NCI-H2227 (cell line): Measurements from ENCODE around the gene IGSF21.
A peak's percentile ranks its signal among the peaks of the same experiment; 100 is the strongest.

ENCODE experiments used
- DNase-seq: peaks from one replicate; lab custom pipeline; 2025; ENCODE audit not compliant: unreplicated experiment; lab: John Stamatoyannopoulos, UW

IGSF21 gene

GRCh38 chr1:18094096-18094495, 13.5 kb upstream of the IGSF21 start:
- DNase-seq: no peak

- DNase-seq: no peak
Observed at GRCh38 chr1:18097206-18097605, 10.4 kb upstream of the IGSF21 start.

GRCh38 chr1:18099026-18099425, 8.6 kb upstream of the IGSF21 start:
- DNase-seq: no peak

GRCh38 chr1:18100060-18100459, 7.5 kb upstream of the IGSF21 start:
- DNase-seq: no peak

GRCh38 chr1:18100491-18101063, 7.0 kb upstream of the IGSF21 start:
- DNase-seq: peak; percentile 79

- no peak for DNase-seq
Observed at GRCh38 chr1:18101508-18101907, 6.1 kb upstream of the IGSF21 start.

DNA sequence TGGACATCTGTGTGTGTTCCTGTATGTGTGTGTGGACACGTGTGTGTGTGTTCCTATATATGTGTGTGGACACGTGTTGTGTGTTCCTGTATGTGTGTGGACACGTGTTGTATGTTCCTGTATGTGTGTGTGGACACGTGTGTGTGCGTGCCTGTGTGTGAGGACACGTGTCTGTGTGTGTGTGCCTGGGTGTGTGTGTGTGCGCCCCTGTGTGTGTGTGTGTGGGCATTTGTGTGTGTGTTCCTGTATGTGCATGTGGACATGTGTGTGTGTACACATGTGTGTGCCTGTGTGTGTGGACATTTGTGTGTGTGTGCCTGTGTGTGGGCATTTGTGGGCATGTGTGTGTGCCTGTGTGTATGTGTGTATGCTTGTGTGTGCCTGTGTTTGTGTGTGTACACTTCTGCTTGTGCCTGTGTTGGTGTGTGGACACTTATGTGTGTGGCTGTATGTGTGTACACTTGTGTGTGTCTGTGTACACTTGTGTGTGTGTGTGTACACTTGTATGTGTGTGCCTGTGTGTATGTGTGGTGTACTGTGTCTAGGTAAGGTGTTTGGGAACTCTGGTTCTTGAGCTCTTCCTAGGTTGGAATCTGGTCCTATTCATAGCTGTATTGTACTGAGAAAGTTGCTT, 3.7 kb upstream of the IGSF21 start:
- DNase-seq: no peak

GRCh38 chr1:18104546-18105100, 3.0 kb upstream of the IGSF21 start:
- no peak for DNase-seq

DNA sequence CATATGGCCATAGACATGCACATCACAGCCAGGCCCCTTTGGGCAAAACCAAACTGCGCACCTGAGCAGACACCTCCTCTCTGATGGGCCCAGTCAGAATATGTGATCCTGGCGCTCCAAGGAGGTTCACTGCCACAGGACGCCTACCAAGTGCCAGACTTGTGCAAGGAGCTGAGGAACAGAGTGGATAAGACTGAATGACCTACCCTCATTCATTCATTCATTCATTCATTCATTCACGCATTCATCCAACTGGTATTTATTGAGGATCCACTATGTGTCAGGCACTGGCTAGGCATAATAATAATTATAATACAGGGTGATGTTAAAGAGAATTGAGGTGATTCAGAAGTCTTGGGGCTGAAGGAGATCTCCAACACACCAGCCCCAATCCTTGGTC, 2.4 kb upstream of the IGSF21 start:
- DNase-seq: no peak

DNA sequence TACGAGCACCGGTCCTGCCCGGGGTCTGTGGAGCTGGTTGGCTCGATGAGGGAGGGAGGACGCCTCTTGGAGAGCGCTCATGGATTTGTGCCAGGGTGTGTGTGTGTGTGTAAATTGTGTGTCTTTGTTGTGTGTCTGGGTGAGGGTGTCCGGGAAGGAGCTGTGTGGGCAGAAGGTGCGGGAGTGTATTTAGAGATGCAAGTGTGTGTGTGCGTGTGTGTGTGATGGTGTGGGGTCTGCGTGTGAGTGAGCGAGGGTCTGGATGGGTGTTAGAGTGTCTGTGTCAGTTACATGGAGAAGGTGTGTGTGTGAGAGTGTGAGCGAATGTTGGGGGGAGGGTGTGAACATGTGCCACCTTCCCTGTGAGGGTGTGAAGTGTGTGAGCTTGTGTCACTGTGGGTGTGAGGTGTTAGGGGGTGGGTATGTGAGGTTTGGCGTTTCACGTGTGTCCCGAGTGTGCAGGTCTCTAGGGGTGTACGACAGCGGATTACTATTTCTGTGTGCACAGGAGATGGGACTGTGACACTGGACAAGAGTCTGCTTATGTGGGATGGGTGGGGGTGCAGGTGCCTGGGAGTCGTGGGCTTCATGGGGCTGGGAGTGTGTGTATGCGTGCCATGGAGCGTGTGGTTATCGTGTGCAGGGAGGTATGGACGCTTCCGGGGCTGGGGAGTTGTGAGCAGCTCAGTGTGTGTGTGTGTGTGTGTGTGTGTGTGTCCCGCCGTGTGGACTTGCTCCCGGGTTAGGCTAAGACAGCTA, 880 bp downstream of the IGSF21 start:
- DNase-seq: no peak

GRCh38 chr1:18109058-18109755, 1.6 kb downstream of the IGSF21 start:
- peak; percentile 61 for DNase-seq

DNA sequence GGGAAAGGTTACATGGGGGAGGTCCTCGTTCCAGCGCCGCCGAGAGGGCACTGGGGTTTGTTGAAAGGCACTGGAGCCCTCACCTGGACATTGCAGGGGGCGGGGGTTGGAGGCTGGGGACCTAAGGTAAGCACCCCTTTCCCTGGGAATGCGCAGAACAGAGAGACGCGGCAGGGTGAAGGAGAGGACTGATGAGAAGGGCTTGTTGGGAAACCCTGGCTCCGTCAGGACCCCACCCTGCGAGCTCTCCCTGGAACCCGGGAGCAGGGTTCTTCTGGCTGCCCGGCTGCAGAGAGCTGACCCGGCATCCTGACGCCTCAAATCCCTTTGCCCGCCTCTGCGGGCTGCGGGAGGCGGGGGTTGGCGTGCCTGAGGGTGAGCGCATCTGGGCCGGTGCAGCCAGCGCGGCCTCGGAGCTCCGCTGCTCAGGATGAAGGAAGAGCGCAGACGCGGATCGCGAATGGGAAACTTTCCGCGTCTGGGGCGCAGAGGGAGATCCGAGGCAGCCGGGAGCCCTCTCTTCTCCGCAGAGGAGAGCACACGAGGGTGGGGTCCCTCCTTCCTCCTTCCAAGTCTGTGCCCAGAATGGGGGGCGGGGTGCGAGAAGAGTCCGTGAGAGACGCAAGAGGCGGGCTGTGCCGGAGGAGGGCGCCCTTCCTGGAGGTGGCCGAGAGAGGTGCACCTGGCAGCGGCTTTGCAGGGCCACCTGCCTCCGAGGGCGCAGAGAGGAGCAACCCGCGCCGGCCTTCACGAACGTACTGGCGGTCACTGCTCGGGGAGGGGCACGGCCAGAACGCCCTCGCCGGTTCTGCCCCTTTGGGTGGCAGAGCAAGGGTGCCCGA, 2.4 kb downstream of the IGSF21 start:
- DNase-seq: peak; percentile 78

- no peak for DNase-seq
Observed at GRCh38 chr1:18110598-18110939, 3.0 kb downstream of the IGSF21 start.

DNA sequence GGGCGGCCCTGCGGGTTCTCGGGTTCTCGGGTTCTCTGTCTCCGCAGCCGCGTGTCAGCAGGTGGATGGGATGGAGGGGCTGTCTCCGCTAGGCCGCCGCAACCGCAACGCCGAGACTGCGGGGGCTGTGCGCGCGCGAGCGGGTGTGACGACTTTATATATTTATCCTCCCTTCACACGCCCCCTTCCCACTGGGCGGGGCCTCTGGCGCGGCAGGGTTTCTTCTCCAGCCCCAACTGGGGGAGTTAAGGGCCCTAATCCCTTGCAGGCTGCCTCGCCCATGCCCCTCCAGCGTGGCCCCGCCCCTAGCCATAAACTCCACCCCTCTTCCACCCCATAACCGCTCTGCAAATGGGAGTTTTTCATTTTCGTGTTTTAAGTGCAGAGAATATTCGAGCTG, 3.4 kb downstream of the IGSF21 start:
- peak; percentile 30 for DNase-seq

- no peak for DNase-seq
Observed at GRCh38 chr1:18111605-18112297, 4.2 kb downstream of the IGSF21 start.

DNA sequence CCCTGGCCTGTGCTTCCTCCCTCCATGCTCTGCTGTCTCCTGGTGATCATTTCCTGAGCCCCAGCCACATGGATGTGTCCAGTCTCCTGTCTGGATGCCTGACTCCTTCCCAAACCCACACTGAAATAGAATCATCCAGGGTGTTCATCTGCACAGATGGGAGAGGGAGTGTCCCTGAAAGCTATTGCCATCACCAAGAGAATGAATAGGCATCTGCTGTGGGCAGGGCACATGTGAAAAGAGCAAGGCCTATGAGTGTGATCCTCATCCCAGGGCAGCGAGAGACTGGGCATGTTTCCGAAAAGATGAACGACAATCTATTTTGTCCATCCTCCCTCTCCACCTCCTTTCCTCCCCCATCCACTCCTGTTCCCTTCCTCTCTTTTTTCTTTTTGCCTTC, 5.0 kb downstream of the IGSF21 start:
- DNase-seq: no peak

- DNase-seq: no peak
Observed at GRCh38 chr1:18114726-18115410, 7.3 kb downstream of the IGSF21 start.

DNA sequence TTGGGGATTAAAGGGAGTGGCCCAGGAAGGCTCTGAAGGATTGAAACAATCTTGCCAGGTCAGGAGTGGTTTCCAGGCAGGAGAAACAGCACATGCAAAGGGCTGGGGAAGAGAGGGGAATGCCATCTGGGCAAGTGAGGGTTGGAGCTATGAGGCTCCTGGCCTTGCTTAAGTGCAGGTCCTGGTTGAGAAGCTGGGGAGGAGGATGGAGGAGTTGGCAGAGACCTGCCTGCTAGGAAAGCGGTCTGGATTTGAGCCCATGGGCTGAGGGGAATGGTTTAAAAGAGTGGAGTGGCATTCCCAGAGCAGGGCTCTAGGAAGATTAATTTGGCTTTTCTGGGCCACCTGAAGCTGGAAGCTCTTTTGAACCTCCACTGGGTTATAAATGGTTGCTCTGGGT, 9.2 kb downstream of the IGSF21 start:
- no peak for DNase-seq

DNA sequence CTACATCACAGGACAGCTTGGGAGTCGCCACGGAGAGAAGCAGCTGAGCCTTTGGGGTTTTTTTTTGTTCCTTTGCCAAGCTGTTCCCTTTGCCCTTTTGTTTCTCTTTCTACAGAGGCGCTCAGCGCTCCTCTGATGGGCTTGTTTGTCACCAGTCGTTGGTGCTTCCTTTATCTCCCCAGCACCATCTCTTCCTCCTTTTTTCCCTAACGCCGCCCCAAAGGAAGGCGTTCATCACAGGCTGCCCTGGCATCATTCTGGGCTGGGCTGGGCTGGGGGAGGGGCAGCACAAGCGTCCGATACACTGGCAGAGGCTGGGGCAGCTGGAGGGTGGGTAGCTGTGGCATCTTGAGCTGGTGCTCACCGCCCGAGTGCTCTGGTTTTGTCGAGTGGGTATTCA, 10.5 kb downstream of the IGSF21 start:
- peak; percentile 10 for DNase-seq

- DNase-seq: no peak
Observed at GRCh38 chr1:18118491-18118890, 10.9 kb downstream of the IGSF21 start.
